ENCODE measurements around the gene CASP3.
A peak's percentile ranks its signal among the peaks of the same experiment; 100 is the strongest.

CASP3 gene

DNA sequence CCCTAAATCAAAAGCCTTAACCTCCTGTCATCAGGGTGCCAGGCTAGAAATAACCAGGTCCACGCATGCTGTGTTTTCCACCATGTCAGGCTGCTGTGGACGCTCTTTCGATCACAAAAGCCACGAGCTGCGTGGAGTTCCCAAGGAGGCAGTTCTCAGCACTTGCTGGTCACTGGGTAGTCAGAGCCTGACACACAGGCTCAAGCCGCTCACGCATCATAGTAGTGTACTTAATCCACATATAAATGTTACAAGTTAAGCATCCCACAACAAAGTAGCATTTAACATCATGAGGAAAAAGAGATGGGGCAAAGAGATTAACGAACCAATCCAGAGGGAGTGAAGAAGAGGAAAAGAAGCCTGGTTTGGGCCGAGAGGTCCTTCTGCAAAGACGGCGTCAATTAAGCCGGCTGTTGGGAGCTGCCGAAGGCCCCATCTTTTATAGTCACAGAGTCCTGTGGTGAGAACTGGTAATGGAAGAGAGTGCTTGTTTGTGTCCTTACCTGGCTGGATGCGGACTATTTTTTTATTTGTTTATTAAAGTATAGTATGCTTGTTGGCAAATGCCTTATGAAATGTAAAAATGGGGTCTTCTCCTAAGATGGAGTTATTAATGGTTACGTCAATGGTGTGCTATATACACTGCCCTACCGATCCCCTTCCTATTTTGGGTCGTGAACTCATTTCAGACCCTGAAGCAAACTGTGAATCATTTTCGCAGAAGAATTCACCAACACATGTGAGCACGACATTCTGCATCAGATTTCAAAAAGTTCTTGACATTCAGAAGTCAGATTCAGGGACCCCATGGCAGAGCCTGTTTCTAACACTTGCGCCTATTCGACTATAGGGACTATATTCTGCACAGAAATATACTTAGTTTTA, 966 bp upstream of the CASP3 start:
- Mint-ChIP-seq H3K9me3 (no peaks in the 10 kb centered on the region), H3K36me3 (peaks cover 23% of the 10 kb centered on the region), H3K27me3 (no peaks in the 10 kb centered on the region), H3K27ac (peak overlapping the region; percentile 85), H3K4me1 (peaks cover 45% of the 10 kb centered on the region), H3K4me3 (peak overlapping the region; percentile 93)
- ATAC-seq, result peak; percentile 3

DNA sequence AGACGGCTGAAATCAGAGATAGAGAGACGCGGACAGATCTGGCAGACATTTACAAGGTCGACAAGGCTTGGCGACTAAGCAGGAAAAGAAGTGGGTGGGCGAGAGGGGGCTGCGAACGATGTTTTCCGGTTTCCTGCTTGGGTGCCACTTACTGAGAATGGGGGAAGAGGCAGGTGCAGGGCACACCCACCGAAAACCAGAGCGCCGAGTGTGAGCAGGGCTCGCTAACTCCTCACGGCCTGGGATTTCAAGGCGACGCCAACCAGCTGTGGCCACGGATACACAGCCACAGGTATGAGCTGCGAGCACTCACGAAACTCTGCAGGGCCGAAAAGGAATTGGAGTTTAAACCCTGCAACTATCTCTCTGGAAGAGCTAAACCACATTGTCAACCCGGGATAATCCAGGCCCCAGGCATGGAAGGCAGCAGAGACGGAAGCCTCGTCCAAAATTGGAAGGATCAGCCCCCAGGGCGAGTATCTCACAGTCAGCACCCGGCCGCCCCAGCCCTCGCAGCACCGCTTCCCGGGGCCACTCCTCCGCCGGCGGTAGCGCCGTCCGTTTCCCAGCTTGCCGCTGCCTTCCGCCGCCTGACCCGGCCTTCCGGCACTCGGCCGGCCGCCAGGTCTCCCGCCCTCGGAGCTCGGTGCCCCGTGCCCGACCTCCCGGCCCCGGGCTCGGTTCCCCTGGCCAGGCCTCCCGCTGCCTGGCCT, 778 bp downstream of the CASP3 start:
- no peaks in the 10 kb centered on the region for H3K9me3 Mint-ChIP-seq
- H3K4me3 Mint-ChIP-seq, result peak overlapping the region; percentile 85
- H3K27me3 Mint-ChIP-seq, result no peaks in the 10 kb centered on the region
- peak; percentile 53 for ATAC-seq
- peaks cover 45% of the 10 kb centered on the region for H3K4me1 Mint-ChIP-seq
- peak overlapping the region; percentile 85 for H3K27ac Mint-ChIP-seq
- H3K36me3 Mint-ChIP-seq, result peaks cover 23% of the 10 kb centered on the region

DNA sequence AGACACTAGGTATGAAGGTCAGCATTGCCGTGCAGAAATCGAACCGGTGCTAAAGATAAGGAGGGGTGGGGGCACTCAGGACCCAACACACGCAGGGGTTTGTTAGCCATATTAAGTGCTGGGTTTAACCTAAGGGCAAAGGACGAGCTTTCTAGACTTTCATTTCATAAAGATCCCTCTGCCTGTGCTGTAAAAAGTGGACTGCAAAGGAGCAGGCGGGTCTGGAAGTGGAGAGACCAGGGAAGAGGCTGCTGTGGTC, 1.3 kb downstream of the CASP3 start:
- peak overlapping the region; percentile 85 for H3K27ac Mint-ChIP-seq

DNA sequence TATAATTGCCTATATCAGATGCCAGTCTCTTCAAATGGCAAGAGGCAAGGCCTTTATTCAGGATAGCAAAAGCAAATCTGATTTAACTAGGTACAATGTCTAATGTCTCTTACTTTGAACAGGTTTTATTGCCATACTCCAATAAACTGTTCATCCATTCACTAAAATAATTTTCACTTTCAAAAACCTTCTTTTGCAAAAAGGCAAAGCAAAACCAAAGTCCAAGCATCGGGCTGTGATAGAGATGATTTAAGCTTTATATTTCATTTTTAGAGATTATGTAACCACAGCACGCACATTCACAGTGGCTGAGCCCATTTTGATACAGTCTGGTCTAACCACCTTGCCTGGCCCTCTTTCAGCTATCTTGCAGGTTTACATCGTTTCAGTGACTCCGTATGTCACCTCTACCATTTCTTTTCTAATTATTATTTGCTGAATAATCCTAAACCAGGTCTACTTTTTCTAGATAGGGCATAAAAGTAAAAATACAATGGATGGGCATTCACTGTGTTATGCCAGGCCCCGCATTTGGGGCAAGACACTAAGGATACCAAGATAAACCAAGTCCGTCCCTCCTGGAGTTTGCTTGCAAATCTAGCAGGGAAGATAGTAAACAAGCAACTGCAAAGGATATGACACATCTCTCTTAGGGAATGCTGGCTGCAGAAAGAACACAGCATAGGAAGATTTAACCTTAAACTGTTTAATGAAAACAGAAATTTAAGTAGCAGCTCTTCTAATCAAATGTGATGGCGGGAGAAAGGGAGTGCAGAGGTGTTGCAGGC, 1.8 kb downstream of the CASP3 start:
- ATAC-seq, result no peak
- H3K4me3 Mint-ChIP-seq, result peak overlapping the region; percentile 85
- no peaks in the 10 kb centered on the region for H3K27me3 Mint-ChIP-seq
- H3K27ac Mint-ChIP-seq, result peak overlapping the region; percentile 85
- peaks cover 20% of the 10 kb centered on the region for H3K36me3 Mint-ChIP-seq
- no peaks in the 10 kb centered on the region for H3K9me3 Mint-ChIP-seq
- H3K4me1 Mint-ChIP-seq, result peaks cover 40% of the 10 kb centered on the region

More for the DNA sequence above, 1.3 kb downstream of the CASP3 start:
- Mint-ChIP-seq H3K4me3 (peak overlapping the region; percentile 85), H3K9me3 (no peaks in the 10 kb centered on the region), H3K27me3 (no peaks in the 10 kb centered on the region), H3K36me3 (peaks cover 23% of the 10 kb centered on the region), H3K4me1 (peaks cover 45% of the 10 kb centered on the region)
- no peak for ATAC-seq

DNA sequence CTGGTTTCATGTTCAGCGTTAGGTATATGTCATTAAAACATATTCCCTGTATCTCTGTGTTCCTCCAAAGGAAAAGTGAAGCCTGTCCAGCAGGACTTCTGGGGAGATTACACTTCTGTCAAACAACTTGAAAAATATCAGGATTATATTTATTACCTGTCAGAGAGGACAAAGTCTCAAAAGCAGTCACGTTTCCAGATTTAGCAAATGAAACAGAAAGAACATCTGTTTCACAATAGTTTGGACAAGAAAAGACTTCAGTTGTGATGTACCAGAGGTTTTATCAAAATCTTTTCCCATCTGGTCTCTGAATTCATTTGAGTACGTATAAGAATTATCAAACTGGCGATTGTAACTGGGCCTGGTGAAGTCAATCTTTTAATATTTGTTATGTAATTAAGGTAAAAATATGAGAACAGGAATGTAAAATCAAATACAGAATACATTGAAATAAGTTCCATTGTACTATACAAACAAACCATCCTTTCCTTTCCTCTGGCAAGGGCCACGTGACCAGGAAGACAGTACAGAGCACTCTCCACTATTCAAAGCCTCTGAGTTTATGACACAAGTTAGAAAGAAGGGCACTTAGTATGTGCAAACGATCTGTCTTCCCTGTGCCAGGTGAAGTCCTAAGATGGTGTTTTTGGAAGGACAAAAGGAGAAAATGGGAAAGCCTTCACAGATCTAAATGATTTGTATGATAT, 3.2 kb downstream of the CASP3 start:
- H3K36me3 Mint-ChIP-seq, result peaks cover 28% of the 10 kb centered on the region
- H3K27ac Mint-ChIP-seq, result no peak overlapping the region
- H3K4me1 Mint-ChIP-seq, result peaks cover 40% of the 10 kb centered on the region
- no peak for ATAC-seq
- no peaks in the 10 kb centered on the region for H3K27me3 Mint-ChIP-seq
- H3K4me3 Mint-ChIP-seq, result no peak overlapping the region
- no peaks in the 10 kb centered on the region for H3K9me3 Mint-ChIP-seq

DNA sequence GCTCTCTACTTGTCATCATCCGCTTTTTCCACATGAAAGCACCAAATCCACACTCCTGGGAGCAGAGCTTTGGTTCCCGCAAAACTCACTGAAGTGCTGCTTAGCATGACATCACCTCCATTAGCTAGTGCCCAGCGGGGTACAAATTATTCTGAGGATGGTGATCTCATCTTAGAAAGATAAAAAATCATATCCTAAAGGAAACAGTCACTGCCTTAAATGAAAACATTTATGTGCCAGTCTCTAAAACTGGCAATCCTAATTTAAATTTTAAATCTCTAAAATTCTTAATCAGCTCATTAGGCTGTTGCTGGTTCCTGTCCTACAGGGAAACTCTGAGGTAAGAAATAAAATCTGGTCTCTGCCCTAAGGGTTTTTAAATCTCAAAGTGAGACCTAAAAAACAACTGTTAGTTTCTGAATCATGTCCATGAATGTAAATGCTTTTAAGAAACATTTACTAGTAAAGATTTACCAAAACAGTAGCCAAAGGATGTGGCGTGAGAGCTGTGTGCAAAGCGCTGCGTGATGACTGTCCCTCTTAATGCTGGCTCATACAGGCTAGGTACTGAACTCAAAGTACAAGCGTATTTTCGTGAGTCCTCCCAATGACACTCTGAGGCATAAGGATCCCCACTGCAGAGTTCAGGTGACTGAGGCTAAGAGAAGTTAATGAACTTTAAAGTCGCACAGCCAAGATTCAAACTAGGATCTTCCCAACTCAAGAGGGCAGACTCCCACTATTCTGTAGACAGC, 4.5 kb downstream of the CASP3 start:
- no peak overlapping the region for H3K27ac Mint-ChIP-seq
- H3K9me3 Mint-ChIP-seq, result no peaks in the 10 kb centered on the region
- H3K4me1 Mint-ChIP-seq, result peaks cover 41% of the 10 kb centered on the region
- H3K36me3 Mint-ChIP-seq, result peaks cover 36% of the 10 kb centered on the region
- ATAC-seq, result no peak
- no peak overlapping the region for H3K4me3 Mint-ChIP-seq
- no peaks in the 10 kb centered on the region for H3K27me3 Mint-ChIP-seq

DNA sequence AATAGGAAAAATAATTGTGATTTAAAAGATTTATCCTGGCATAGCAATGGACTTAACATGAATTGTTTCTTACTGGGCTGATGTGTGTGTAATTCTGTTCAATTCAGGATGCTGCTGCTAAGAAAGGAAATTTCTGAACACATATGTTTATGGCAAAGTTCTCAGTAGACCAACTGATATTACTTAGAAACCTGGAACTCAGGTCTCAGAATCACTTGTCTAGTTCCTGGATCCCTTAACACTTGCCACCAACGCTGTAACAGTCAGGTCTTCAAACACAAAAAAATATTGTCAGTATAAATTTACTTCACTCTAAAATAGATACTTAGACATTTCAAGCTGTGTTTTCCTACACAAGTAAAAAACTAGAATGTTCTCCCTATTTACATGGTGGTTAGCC, 5.5 kb downstream of the CASP3 start:
- Mint-ChIP-seq H3K9me3 (no peaks in the 10 kb centered on the region), H3K36me3 (peaks cover 44% of the 10 kb centered on the region), H3K4me1 (peaks cover 46% of the 10 kb centered on the region), H3K27ac (no peak overlapping the region), H3K27me3 (no peaks in the 10 kb centered on the region), H3K4me3 (no peak overlapping the region)
- ATAC-seq, result no peak

DNA sequence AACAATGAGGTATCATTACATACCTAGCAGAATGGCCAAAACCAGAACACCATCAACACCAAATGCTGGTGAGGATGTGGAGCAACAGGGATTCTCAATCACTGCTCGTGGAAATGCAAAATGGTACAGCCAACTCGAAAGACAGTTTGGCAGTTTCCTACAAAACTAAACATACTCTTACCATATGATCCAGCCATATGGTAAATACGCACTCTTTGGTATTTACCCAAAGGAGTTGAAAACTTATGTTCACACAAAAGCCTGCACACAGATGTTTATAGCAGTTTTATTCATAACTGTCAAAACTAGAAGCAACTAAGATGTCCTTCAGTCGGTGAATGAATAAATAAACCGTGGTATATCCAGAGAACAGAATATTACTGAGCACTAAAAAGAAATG, 7.8 kb downstream of the CASP3 start:
- Mint-ChIP-seq H3K9me3 (no peaks in the 10 kb centered on the region), H3K4me3 (no peak overlapping the region), H3K4me1 (peaks cover 28% of the 10 kb centered on the region), H3K27me3 (no peaks in the 10 kb centered on the region), H3K27ac (no peak overlapping the region), H3K36me3 (peaks cover 37% of the 10 kb centered on the region)
- no peak for ATAC-seq

DNA sequence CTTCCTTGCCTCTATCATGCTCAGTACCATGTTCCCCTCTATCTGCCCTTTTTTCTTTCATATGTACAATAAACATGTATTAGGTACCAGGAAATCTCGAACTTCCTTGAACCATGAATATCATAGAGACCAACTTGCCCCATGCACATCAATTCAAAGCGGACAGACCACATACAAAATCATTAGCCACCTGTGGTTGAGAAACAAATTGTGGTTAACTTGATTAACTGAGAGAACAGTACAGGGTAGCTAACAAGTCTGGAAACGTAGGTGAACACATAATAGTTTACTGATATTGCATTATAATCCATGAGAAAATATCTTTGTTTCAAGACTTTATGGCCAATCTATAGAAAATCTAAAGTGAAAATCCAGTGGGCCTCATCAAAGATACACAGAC, 8.2 kb downstream of the CASP3 start:
- no peak for ATAC-seq
- no peak overlapping the region for H3K27ac Mint-ChIP-seq
- peaks cover 24% of the 10 kb centered on the region for H3K4me1 Mint-ChIP-seq
- no peaks in the 10 kb centered on the region for H3K27me3 Mint-ChIP-seq
- peaks cover 37% of the 10 kb centered on the region for H3K36me3 Mint-ChIP-seq
- no peak overlapping the region for H3K4me3 Mint-ChIP-seq
- no peaks in the 10 kb centered on the region for H3K9me3 Mint-ChIP-seq

DNA sequence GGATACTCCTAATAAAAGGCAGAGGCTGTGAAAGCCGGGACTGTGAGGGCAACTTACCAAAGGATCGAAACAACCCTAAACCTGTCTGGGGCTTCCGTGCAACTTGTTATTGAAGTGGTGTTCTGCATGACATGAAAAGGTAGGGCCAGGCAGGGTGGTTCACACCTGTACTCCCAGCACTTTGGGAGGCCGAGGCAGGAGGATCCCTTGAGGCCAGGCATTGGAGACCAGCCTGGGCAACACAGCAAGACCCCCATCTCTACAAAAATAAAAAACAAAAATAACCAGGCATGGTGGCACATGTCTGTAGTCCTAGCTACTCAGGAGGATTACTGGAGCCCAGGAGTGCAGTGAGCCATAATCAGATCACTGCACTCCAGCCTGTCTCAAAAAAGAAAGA, 12.3 kb downstream of the CASP3 start:
- H3K27me3 Mint-ChIP-seq, result no peaks in the 10 kb centered on the region
- H3K9me3 Mint-ChIP-seq, result no peaks in the 10 kb centered on the region
- peaks cover 24% of the 10 kb centered on the region for H3K4me1 Mint-ChIP-seq
- peaks cover 56% of the 10 kb centered on the region for H3K36me3 Mint-ChIP-seq
- H3K27ac Mint-ChIP-seq, result no peak overlapping the region
- H3K4me3 Mint-ChIP-seq, result no peak overlapping the region
- no peak for ATAC-seq

DNA sequence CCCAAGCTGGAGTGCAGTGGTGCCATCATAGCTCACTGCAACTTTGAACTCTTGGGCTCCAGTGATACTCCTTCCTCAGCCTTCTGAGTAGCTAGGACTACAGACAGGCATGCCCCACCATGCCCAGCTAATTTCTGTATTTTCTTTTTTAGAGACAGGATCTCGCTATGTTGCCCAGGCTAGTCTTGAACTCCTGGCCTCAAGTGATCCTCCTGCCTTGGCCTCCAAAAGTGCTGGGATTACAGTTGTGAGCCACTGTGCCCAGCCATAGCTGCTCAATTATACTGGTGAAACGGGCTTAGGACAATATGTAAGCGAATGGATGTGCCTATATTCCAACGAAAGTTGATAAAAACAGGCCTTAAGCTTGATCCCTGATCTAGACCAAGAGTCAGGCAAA, 13.1 kb downstream of the CASP3 start:
- Mint-ChIP-seq H3K36me3 (peaks cover 52% of the 10 kb centered on the region), H3K27me3 (no peaks in the 10 kb centered on the region), H3K9me3 (no peaks in the 10 kb centered on the region), H3K27ac (no peak overlapping the region), H3K4me1 (peaks cover 18% of the 10 kb centered on the region), H3K4me3 (no peak overlapping the region)
- ATAC-seq, result no peak

DNA sequence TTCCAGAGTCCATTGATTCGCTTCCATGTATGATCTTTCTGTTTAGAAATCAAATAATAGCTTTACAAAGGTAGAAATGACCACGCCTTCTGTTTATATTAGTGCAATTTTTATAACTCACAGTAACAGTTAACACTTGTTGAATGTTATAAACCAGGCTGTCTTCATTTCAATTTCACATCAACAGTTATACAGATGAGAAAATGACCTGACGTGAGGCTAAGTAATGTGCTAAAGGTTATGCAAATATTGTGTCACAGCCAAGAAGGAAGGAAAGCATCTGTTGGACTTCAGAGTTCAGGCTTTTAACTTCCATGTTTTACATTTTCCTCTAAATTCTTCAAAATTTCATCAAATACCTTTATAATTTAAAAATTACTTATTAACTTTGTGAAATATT, 13.9 kb downstream of the CASP3 start:
- Mint-ChIP-seq H3K27me3 (no peaks in the 10 kb centered on the region), H3K36me3 (peaks cover 56% of the 10 kb centered on the region), H3K27ac (no peak overlapping the region), H3K9me3 (no peaks in the 10 kb centered on the region), H3K4me1 (peaks cover 12% of the 10 kb centered on the region), H3K4me3 (no peak overlapping the region)
- no peak for ATAC-seq

DNA sequence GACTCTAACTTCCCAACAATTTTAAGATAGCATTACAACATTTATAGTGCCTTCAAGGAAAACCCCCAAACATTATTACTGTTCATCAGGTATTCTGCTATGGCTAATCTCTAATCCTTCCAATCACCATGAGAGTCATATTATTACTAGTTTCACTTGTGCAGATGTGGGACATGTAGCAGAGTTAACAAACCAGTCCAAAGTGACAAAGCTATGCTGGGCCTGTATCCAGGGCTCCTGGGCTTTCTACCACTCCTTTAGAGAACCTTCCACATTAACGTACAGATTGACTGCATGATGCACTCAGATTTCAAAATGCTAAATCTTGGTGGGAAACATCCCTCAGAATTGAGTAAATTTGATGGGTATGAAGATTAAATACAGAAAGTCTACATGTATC, 16.4 kb downstream of the CASP3 start:
- H3K4me1 Mint-ChIP-seq, result no peaks in the 10 kb centered on the region
- peaks cover 66% of the 10 kb centered on the region for H3K36me3 Mint-ChIP-seq
- no peaks in the 10 kb centered on the region for H3K27me3 Mint-ChIP-seq
- no peak overlapping the region for H3K27ac Mint-ChIP-seq
- H3K9me3 Mint-ChIP-seq, result no peaks in the 10 kb centered on the region
- no peak overlapping the region for H3K4me3 Mint-ChIP-seq
- ATAC-seq, result no peak

DNA sequence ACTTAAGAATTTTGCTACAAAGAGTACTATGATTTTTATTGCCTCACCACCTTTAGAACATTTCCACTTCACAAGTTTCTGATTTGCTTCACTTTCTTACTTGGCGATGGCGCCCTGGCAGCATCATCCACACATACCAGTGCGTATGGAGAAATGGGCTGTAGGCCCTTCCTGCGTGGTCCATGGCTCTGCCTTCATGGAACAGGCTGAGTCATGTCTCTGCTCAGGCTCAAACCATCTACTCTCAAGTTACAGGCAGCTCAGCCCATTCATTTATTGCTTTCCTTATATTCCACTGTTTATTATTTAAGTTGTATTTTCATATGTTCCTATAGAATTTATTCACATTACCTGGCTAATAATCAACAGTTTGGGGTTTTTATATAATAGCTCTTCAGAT, 21.1 kb downstream of the CASP3 start:
- H3K4me1 Mint-ChIP-seq, result no peaks in the 10 kb centered on the region
- H3K27me3 Mint-ChIP-seq, result no peaks in the 10 kb centered on the region
- no peak overlapping the region for H3K27ac Mint-ChIP-seq
- no peak for ATAC-seq
- no peak overlapping the region for H3K4me3 Mint-ChIP-seq
- H3K9me3 Mint-ChIP-seq, result peaks cover 3% of the 10 kb centered on the region
- peaks cover 80% of the 10 kb centered on the region for H3K36me3 Mint-ChIP-seq
